GM18502 (cell line): ENCODE results near the gene CDK6.

Source experiments
- ATAC-seq: cut with Tn5 transposase; IDR thresholded peaks from one replicate; pipeline ENCODE4 v1.9.1; 2021; ENCODE audit warnings: mild to moderate bottlenecking; ENCODE audit not compliant: unreplicated experiment, poor library complexity

CDK6 gene

DNA sequence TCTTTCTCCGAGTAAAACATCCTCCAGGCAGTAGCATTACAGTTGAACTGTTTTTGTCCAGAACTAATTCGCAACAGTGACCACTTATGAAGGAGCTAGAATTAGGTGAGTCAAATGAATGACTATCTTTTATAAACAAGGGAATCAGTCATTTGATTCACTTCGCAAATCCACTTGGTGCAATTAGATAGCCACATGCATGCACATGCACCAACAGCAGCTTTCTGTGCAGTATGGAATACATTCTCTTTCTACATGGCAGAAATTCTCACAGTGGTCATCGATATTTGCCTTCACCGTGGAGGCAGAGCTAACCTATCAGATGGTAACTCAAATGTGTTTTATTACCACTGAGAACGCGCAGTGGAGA is 118.8 kb downstream of the CDK6 start:
- no peak for ATAC-seq

DNA sequence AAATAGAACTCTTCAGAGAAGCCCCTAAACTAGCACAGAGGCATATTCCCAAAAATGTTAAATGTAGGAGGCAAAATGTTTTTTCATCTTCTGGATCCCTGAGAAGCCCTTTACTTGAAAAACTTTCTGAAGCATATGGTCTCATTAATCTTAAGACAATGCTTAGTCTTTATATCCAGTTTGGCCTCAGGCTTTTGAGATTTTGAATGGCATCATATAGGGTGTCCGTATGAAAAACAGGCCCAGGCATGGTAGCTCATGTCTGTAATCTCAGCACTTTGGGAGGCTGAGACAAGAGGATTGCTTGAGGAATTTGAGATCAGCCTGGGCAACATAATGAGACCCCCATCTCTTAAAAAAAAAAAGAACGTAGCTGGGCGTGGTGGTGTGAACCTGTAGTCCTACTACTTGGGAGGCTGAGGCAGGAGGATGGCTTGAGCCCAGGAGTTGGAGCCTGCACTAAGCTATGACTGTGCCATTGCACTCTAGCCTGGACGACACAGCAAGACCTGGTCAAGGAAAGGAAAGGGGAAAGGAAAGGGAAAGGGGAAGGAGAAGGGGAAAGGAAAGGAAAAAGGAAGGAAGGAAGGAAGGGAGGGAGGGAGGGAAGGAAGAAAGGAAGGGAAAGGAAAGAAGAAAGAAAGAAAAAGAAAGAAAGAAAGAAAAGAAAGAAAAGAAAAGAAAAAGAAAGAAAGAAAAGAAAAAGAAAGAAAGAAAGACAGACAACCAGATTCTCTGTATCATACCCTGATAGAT is 119.4 kb downstream of the CDK6 start:
- ATAC-seq = no peak

- ATAC-seq = no peak
Measured at GRCh38 chr7:92715963-92716362, 120.4 kb downstream of the CDK6 start.

- no peak for ATAC-seq
Measured at GRCh38 chr7:92714767-92715166, 121.6 kb downstream of the CDK6 start.

- ATAC-seq = no peak
Measured at GRCh38 chr7:92714280-92714679, 122.1 kb downstream of the CDK6 start.

- ATAC-seq = no peak
Measured at GRCh38 chr7:92709912-92710311, 126.5 kb downstream of the CDK6 start.

DNA sequence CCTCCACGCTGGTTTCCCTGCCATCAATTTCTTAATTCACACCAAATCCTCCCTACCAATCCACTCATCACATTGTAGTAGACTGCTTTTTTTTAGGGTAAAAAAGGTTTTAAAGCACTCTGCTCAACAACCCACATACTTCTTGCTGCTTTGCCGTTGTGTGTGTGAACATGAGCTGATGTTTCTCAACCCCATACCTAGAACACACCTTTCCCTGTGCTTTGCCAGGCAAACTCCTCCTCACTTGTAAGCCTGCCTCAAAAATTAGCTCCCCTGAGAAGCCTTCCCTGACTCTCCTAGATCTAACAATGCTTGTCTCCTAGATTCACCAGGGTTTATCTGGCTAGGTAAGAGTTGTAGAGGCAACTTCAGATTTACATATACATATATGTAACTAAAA is 127.2 kb downstream of the CDK6 start:
- ATAC-seq = no peak

GRCh38 chr7:92708111-92709042 is 128.0 kb downstream of the CDK6 start:
- ATAC-seq = no peak

DNA sequence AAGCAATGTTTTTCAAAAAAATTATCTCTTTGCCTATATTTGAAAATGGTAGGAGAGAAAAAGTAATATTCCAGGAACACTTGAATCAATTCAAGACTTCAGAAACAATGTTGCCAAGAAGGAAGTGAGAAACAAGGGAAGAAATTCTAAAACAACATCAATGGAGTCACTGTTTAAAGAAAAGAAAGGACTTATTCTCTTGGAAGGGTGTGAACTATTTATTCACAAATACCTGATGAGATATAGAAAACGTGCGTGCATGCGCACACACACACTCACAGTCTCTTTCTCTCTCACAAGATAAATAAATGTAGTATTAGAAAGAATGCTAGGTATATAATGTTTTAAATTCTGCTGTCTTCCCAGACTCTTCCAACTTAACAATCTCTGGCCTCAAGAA is 128.9 kb downstream of the CDK6 start:
- no peak for ATAC-seq

DNA sequence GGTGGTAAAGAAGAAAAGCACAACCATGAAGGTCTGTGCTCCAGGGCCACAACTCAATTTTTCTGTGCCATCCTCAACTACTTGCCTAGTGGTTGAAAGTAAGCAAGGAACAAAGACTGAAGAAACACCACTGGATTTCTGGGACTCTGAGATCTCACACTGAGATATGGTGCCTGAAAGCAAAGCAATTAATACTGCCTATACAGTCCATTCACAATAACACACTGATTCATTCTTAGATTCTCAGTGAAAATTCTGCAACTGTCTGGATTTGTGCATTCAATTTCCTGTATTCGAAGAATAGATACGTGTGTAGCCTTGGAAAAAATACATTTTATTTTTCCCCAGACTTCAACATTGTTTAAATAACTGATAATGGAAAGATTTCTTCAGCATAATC is 129.8 kb downstream of the CDK6 start:
- ATAC-seq = no peak

DNA sequence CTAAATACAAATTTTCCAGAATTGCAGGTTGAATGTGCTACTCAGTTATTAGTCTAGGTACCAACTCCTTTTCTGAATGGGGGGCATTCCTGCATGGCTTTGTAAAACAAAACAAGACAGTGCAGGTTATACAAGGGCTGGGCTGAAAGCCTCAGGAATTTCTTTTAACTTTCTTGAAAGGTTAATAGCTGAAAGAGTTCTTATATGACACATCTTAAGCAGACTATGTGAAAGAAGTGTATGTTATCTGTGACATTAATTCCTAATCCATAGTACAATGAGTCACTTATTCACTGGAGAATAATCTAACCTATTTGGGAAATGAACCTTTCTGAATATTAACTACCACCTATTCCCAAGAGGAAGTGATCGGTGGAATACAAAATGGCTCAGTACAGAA is 130.5 kb downstream of the CDK6 start:
- ATAC-seq = no peak

GRCh38 chr7:92704858-92705257 is 131.5 kb downstream of the CDK6 start:
- no peak for ATAC-seq

DNA sequence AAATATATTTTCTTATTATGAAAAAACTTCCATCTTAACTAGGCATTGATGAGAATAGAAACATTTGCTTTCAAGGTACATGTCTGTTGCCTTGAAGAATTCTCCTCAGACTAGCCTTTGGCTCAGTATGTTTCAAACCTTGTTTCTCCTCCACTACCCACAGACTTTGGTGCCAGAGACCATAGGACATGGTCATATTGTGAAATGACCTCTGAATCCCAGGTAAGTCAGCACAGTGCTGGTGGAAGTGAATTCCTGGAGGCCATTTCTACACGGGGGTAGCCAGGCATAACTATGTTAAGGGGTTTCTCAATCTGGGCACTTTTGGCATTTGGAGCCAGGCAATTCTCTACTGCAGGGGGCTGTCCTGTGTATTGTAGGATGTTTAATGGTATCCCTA is 133.8 kb downstream of the CDK6 start:
- ATAC-seq = no peak

DNA sequence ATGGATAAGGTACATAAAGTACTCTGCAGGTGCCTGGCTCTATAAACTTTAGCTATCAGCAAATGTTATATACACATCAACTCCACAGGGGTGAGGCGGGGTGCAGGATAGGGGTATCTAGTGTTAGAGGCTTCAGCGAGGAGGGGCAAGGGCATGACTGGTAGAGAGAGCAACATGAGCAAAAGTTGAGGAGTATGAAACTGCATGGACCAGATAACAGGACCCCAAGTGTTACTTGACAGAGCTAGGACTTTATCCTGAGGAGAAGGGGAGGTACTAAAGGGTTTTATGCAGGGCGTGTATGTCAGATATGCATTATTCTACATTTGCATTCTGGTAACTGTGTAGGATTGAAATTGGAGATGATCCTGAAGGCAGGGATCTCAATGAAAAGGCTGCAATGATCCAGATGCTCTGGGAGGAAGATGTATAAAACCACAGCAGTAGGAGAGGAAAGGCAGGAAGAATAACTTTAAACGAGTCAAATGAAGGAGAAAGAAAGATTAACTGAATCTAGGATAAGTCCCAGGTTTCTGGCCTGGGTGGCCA is 136.3 kb downstream of the CDK6 start:
- ATAC-seq = no peak

DNA sequence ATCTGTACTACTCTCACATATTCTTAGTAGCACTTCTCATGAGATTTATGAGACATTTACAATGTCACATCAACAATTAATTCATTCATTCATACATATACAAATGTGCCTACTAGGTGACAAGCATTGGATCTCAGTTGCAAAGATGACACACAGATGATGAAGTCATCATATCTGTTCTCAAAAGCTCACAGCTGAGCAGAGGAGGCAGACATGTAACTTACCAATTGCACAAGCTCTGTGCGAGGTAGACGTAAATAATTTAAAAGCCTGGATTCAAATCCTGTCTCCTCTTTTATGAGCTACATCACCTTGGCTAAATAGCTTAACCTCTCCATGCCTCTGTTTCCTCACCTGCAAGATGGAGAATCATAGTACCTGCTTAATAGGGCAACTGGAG is 136.8 kb downstream of the CDK6 start:
- ATAC-seq = no peak

DNA sequence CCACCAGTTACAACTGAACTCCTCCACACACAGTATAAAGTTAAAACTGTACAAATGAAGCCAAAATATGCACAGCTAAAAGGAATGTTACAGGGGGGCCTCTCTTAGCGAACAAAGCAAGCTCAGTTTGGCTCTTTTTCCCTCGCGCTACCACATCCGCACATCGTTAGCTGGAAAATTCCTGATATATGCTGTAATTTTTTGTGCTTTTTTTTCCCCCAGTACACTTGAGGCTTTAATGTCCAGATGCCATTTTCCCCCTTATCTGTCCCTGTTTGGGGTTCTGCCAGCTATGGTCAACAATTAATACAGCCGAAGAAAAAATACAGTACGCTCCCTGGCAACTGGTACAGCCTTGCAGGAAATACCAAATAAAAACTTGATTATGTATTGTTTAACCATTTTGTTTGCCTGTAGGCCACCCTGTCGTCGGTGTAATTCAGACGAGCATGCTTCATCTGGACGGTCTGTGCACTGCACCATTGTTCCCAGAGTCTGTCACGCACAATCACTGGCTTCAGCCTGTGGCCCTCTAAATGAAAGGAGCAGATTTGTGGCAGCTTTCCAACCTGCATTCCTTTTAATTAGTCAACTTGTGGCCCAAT is 138.0 kb downstream of the CDK6 start:
- no peak for ATAC-seq

- no peak for ATAC-seq
Measured at GRCh38 chr7:92697414-92697813, 139.0 kb downstream of the CDK6 start.

GRCh38 chr7:92697012-92697411 is 139.4 kb downstream of the CDK6 start:
- ATAC-seq = no peak

DNA sequence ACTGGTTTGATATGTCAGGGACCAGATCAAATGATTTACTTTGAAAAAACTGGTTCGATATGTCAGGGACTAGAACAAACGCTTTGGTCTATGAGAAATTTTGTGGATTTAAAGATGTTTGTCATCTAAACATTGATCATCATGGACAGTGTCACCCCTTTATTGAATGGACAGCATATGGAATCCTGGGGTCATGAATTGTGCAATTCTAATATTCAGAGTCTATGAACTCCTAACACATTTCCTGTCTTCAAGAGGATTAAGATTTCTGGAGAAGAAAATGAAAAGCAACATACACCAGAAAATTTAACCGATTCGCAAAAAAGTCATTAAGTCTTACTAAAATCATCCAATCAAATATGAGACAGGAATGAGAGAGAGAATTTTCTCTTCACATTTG is 139.8 kb downstream of the CDK6 start:
- ATAC-seq = no peak

DNA sequence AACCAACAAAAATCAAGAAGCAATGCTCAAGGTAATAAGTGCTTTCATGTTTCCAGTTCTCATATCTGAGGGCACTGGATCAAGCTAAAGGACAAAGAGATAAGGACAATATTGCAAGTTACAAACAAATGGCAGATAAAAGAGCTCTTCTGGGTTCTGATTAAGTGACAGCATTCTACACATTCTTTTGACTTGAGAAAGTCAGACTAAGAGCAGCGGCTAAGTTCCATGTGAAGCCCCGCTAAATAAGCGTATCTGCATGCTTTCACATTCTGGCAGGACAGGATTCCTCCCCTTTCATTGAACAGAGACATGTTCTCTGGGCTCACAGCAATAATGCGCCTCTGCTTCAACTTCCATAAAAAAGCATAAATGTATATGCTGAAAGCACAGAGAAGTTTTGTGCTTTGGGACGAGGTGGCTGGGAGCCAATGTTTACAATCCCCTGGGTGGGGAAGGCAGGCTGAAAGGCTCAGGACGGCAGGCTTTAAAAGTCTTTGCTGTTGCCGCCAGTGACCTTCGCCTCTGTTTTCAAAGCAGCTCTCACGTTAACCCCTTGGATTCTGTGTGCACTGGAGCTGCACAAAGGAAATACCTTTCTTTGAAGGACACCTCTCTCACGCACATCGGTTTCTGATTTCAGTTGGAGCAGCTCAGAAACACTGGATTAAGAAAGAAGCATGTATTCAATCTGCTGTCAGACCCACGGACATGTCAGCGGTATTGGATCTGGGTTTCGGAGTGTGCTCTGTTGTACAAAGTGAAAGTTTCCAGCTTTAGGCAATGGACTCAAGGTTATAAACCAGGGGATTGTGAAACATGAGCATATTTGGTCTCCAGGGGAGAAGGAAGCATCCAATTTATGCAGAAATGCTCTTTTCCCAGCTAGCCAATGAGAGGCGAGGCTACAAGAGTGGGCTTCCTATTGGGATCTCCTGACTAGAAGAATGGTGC is 140.8 kb downstream of the CDK6 start:
- ATAC-seq = no peak
